HepG2 (cell line): Measurements from ENCODE around the gene RAC3. TPM values are rescaled to one million over a fixed set of nuclear protein-coding genes. Genes with fewer than 3 reads are reported as not detected.

Experiments used
- ARID2 ChIP-seq: sonication (generic); formaldehyde crosslinking; IDR thresholded peaks from 2 replicates; pipeline ENCODE4 v1.8.1; 2022; ENCODE audit warnings: mild to moderate bottlenecking, missing genetic modification reagents, borderline replicate concordance
- ATRX ChIP-seq: sonication (generic); formaldehyde crosslinking; IDR thresholded peaks from 2 replicates; pipeline ENCODE4 v1.4.0; 2020; ENCODE audit warnings: missing genetic modification reagents, borderline replicate concordance
- CAMTA2 ChIP-seq: sonication (generic); formaldehyde crosslinking; IDR thresholded peaks from 2 replicates; pipeline ENCODE4 v1.4.0; 2020; ENCODE audit warnings: mild to moderate bottlenecking, missing genetic modification reagents, borderline replicate concordance
- CEBPB ChIP-seq: IDR thresholded peaks from 2 replicates; pipeline ENCODE4 v1.6.1; 2011; ENCODE audit warnings: low read depth, low read length, improper control_type of control experiment, borderline replicate concordance
- CENPT ChIP-seq: sonication (generic); formaldehyde crosslinking; IDR thresholded peaks from 2 replicates; pipeline ENCODE4 v1.8.0; 2022; ENCODE audit warnings: low read depth, mild to moderate bottlenecking, moderate library complexity, missing genetic modification reagents
- HNRNPH1 ChIP-seq: fragments of 200-400 bp; formaldehyde crosslinking; optimal IDR thresholded peaks from 2 replicates; pipeline ENCODE3; 2017; ENCODE audit warnings: mild to moderate bottlenecking, low read depth, low read length
- KDM1A ChIP-seq: IDR thresholded peaks from 2 replicates; pipeline ENCODE4 v1.6.1; 2016; ENCODE audit warnings: missing compliant biosample characterization
- RFX3 ChIP-seq: IDR thresholded peaks from 2 replicates; pipeline ENCODE4 v1.6.1; 2016; ENCODE audit warnings: missing biosample characterization, missing genetic modification reagents
- RNF2 ChIP-seq: fragments of 450-650 bp; conservative IDR thresholded peaks from 2 replicates; pipeline ENCODE4 v1.6.1; 2016; ENCODE audit warnings: low read depth
- ZNF232 ChIP-seq: sonication (generic); formaldehyde crosslinking; IDR thresholded peaks from 2 replicates; pipeline ENCODE4 v1.4.0; 2020; ENCODE audit warnings: missing genetic modification reagents, borderline replicate concordance
- ZNF577 ChIP-seq: sonication (generic); formaldehyde crosslinking; IDR thresholded peaks from 2 replicates; pipeline ENCODE4 v1.4.0; 2020; ENCODE audit warnings: mild to moderate bottlenecking, low read depth, missing genetic modification reagents, borderline replicate concordance
- ZNF605 ChIP-seq: sonication (generic); formaldehyde crosslinking; IDR thresholded peaks from 2 replicates; pipeline ENCODE4 v1.8.0; 2022; ENCODE audit warnings: mild to moderate bottlenecking, missing genetic modification reagents
- ZNF766 ChIP-seq: sonication (generic); formaldehyde crosslinking; IDR thresholded peaks from 2 replicates; pipeline ENCODE4 v1.5.0; 2020; ENCODE audit warnings: missing genetic modification reagents, borderline replicate concordance
- ZNF83 ChIP-seq: sonication (generic); formaldehyde crosslinking; IDR thresholded peaks from 2 replicates; pipeline ENCODE4 v1.4.0; 2020; ENCODE audit warnings: missing genetic modification reagents, mild to moderate bottlenecking, borderline replicate concordance
- ZSCAN20 ChIP-seq: sonication (generic); formaldehyde crosslinking; IDR thresholded peaks from 2 replicates; pipeline ENCODE4 v1.4.0; 2020; ENCODE audit warnings: missing genetic modification reagents, mild to moderate bottlenecking, borderline replicate concordance
- polyA plus RNA-seq, 8 experiments: library from polyadenylated mRNA; depleted of rRNA in 3 of 8; stranded (reverse) in 7 of 8; unstranded in 1 of 8; fragments of >200 nt; fragmentation: Illumina TruSeq in 4 of 8; extraction: Trizol in 4 of 8; gene quantifications; 2 replicates each; pipeline versions ENCODE4 v1.2.1 to v1.2.3, GENCODE V29; 2011 to 2016; ENCODE audit warnings: low read depth in 4 of 8, missing spikeins in 1 of 8, mixed read lengths in 1 of 8; ENCODE audit not compliant: insufficient read depth in 1 of 8
- total RNA-seq, 5 experiments: library from RNA; depleted of rRNA; stranded (reverse); fragments of >200 nt; fragmentation: Illumina TruSeq; extraction: Trizol; gene quantifications; 2 replicates each; pipeline ENCODE4 v1.2.3, GENCODE V29; 2016; ENCODE audit warnings: low read depth in 1 of 5
- TF ChIP-seq, protein P1 (sequence below): sonication (generic); IDR thresholded peaks from 2 replicates; pipeline ENCODE4 v1.6.1; 2016; ENCODE audit warnings: low read depth, borderline replicate concordance
- TF ChIP-seq, protein P2 (sequence below): sonication (generic); formaldehyde crosslinking; IDR thresholded peaks from 2 replicates; pipeline ENCODE4 v1.9.0; 2021; ENCODE audit warnings: missing genetic modification reagents, mild to moderate bottlenecking, borderline replicate concordance
- TF ChIP-seq, protein P3 (sequence below): IDR thresholded peaks from 2 replicates; pipeline ENCODE4 v1.6.1; 2016; ENCODE audit warnings: low read depth, missing genetic modification reagents, missing compliant biosample characterization

The RAC3 gene
- total and polyA plus RNA-seq, 2 of the 13 experiments (the other 11 are each of a cell fraction or from before 2014, with no cell fraction given) = 10.5 to 21.3 TPM

DNA sequence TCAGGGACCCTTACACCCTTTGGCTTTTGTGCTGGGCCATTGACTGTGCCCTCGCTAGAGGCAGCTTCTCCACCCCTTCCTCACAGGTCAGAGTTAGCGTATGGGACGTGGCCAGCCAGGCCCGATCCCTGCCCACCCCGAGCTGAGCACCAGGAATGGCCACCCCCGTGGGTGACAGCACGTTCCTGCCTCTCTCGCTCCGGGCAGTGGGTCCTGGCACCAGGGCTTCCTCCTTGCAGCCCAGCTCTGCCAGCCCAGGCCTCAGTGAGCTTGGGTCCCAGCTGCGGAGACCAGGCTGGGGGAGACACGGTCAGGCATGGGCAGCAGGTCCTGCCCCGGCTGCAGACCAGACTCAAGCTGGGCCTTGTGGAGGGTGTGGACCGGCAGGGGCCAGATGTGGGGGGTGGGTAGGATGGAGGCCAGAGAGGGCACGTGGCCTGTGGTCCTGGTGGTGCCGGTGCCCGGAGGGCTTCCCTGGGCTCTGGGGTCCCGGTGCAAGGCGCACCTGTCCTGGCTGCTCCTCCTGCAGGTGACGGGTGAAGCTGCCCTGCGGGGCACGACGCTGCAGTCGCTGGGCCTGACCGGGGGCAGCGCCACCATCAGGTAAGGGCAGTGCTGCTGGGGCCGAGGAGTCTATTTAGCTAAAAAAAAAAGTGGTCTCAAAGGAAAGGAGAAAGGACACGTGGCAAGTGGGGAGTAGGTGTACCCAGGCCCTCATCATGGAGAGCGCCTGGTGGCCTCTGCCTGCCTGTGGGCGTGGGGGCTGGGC is 35.8 kb upstream of the RAC3 start (continued):
- TF ChIP-seq, protein P1, sequence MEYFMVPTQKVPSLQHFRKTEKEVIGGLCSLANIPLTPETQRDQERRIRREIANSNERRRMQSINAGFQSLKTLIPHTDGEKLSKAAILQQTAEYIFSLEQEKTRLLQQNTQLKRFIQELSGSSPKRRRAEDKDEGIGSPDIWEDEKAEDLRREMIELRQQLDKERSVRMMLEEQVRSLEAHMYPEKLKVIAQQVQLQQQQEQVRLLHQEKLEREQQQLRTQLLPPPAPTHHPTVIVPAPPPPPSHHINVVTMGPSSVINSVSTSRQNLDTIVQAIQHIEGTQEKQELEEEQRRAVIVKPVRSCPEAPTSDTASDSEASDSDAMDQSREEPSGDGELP = peak; percentile 40; the same call in 1 of the 2 replicates
- no peak for TF ChIP-seq ZNF766 (CRISPR knock-in tag)
- TF ChIP-seq RNF2 = no peak; the same call in 1 of the 2 replicates
- TF ChIP-seq CEBPB = no peak
- TF ChIP-seq ZNF577 (CRISPR knock-in tag) = no peak
- TF ChIP-seq ZNF83 (CRISPR knock-in tag) = 0 out of 2 replicates have a peak, but pooled peaks have one; percentile 21
- peak; percentile 81; the same call in 1 of the 2 replicates for TF ChIP-seq CAMTA2
- TF ChIP-seq ZNF232 (CRISPR knock-in tag) = no peak; the same call in 1 of the 2 replicates
- TF ChIP-seq ZSCAN20 (CRISPR knock-in tag) = no peak
- TF ChIP-seq, protein P2, sequence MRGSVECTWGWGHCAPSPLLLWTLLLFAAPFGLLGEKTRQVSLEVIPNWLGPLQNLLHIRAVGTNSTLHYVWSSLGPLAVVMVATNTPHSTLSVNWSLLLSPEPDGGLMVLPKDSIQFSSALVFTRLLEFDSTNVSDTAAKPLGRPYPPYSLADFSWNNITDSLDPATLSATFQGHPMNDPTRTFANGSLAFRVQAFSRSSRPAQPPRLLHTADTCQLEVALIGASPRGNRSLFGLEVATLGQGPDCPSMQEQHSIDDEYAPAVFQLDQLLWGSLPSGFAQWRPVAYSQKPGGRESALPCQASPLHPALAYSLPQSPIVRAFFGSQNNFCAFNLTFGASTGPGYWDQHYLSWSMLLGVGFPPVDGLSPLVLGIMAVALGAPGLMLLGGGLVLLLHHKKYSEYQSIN = no peak
- 0 out of 2 replicates have a peak, but pooled peaks have one; percentile 20 for TF ChIP-seq KDM1A (CRISPR knock-in tag)
- peak; percentile 60 for TF ChIP-seq ZNF605 (CRISPR knock-in tag)
- TF ChIP-seq RFX3 = no peak
- peak; percentile 94 for TF ChIP-seq CENPT (CRISPR knock-in tag)
- TF ChIP-seq HNRNPH1 = peak; percentile 86
- no peak for TF ChIP-seq ARID2
- TF ChIP-seq, protein P3, sequence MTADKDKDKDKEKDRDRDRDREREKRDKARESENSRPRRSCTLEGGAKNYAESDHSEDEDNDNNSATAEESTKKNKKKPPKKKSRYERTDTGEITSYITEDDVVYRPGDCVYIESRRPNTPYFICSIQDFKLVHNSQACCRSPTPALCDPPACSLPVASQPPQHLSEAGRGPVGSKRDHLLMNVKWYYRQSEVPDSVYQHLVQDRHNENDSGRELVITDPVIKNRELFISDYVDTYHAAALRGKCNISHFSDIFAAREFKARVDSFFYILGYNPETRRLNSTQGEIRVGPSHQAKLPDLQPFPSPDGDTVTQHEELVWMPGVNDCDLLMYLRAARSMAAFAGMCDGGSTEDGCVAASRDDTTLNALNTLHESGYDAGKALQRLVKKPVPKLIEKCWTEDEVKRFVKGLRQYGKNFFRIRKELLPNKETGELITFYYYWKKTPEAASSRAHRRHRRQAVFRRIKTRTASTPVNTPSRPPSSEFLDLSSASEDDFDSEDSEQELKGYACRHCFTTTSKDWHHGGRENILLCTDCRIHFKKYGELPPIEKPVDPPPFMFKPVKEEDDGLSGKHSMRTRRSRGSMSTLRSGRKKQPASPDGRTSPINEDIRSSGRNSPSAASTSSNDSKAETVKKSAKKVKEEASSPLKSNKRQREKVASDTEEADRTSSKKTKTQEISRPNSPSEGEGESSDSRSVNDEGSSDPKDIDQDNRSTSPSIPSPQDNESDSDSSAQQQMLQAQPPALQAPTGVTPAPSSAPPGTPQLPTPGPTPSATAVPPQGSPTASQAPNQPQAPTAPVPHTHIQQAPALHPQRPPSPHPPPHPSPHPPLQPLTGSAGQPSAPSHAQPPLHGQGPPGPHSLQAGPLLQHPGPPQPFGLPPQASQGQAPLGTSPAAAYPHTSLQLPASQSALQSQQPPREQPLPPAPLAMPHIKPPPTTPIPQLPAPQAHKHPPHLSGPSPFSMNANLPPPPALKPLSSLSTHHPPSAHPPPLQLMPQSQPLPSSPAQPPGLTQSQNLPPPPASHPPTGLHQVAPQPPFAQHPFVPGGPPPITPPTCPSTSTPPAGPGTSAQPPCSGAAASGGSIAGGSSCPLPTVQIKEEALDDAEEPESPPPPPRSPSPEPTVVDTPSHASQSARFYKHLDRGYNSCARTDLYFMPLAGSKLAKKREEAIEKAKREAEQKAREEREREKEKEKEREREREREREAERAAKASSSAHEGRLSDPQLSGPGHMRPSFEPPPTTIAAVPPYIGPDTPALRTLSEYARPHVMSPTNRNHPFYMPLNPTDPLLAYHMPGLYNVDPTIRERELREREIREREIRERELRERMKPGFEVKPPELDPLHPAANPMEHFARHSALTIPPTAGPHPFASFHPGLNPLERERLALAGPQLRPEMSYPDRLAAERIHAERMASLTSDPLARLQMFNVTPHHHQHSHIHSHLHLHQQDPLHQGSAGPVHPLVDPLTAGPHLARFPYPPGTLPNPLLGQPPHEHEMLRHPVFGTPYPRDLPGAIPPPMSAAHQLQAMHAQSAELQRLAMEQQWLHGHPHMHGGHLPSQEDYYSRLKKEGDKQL (CRISPR knock-in tag) = 0 out of 2 replicates have a peak, but pooled peaks have one; percentile 35
- TF ChIP-seq ATRX (CRISPR knock-in tag) = no peak
